Fibroblast of pulmonary artery (primary cell): ENCODE measurements around the gene RBKS.
"Not testable (repeated sequence)": the region's sequence is repeated elsewhere in the genome, so short reads cannot be mapped to it uniquely, and the experiment has no call there.

Source experiments
- DNase-seq: peaks from one replicate; pipeline ENCODE4 v3.0.0-alpha.2; 2010; ENCODE audit warnings: low read depth
- H3K4me3 ChIP-seq: replicated peaks from 2 replicates; pipeline ENCODE4 v1.5.1; 2011; ENCODE audit warnings: low read depth, mild to moderate bottlenecking, control low read depth, low read length, moderate library complexity
- TF ChIP-seq, protein P1 (sequence below): IDR thresholded peaks from 2 replicates; pipeline ENCODE4 v1.5.1; 2011; ENCODE audit warnings: mild to moderate bottlenecking, control low read depth, low read length, inconsistent platforms; ENCODE audit errors: missing control alignments

The RBKS gene

DNA sequence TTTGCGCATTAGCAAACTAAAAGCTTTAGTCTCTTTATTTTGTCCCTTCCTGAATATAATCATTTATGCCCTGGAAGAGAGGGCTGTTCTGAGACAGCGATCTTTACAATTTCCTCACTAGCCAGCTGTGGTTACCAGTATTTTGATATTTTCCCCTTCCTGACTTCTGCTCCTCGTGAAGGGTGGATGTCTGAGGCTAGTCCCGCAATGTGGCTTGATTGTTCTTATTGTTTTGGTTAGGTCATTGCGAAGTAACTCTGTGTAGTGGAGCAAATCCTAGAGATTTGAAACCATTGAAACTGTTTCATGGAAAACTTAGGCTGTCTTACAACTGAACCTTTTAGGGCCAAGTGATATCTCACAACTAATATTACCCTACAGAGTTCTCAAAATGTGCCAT, 116.2 kb downstream of the RBKS start:
- H3K4me3 ChIP-seq: no peak overlapping the region

DNA sequence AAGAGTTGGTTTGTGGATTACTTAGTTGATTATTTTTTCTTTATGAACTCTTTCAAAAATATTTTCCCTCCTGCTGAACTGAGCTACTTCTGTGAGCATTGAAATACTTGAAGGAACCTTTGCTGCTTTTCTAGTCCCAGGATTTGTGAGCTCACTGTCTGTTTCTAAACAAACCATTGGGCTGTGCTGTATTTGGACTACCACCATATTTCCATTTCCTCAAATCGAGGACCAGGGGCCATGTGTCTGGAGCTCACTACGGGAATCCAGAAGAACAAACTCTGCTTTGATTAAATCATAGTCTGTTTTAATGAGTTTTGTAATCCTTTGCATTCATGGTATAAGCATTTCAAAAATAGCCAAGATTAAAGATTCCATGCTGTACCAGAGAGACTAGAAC, 117.4 kb downstream of the RBKS start:
- no peak for DNase-seq
- TF ChIP-seq, protein P1, sequence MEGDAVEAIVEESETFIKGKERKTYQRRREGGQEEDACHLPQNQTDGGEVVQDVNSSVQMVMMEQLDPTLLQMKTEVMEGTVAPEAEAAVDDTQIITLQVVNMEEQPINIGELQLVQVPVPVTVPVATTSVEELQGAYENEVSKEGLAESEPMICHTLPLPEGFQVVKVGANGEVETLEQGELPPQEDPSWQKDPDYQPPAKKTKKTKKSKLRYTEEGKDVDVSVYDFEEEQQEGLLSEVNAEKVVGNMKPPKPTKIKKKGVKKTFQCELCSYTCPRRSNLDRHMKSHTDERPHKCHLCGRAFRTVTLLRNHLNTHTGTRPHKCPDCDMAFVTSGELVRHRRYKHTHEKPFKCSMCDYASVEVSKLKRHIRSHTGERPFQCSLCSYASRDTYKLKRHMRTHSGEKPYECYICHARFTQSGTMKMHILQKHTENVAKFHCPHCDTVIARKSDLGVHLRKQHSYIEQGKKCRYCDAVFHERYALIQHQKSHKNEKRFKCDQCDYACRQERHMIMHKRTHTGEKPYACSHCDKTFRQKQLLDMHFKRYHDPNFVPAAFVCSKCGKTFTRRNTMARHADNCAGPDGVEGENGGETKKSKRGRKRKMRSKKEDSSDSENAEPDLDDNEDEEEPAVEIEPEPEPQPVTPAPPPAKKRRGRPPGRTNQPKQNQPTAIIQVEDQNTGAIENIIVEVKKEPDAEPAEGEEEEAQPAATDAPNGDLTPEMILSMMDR: no peak
- H3K4me3 ChIP-seq: peak overlapping the region; percentile 80

More for the DNA sequence above, 116.2 kb downstream of the RBKS start:
- TF ChIP-seq, protein P1: no peak
- DNase-seq: no peak

DNA sequence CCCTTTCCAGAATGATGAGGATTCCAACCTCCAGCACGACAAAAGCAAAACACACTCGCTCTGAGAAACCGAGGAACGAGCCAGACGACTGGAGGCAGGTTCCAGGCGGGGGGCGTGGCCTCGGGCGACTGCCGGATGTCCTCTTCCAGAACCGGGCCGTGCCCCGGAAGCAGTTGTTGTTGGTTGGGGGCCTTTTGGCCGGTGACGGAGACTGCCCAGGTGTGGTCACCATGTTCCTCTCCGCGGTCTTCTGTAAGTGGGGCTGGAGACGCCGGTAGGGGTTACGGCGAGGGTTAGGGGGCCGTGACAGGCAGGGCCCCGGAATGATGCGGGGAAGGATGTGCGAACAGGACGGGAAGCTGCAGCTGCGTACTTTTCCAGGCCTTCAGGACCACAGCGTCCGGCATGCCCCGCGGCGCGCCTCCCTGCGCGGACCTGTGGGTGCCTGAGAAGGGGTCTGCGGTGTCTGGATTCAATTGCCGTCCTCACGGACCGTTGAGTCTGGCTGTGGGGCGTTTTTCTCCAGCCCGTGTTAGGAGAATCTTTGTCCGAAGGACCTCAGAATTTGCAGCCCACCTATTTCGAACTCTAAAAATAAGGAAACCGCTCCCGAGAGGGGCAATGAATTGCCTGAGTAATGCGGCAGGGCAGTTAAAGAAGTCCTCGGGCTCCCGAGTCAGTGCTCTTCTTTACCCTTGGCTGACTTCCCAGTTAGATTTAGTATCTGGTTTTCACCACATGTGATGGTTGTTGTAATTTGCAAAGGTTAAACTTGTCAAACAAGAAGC, 118.4 kb downstream of the RBKS start, which contains the start of gene MRPL33:
TSS of gene MRPL33 (plus strand) at position 172 of the 788 bp plus-strand sequence. CDS start at position 231, 59 bp downstream.
- H3K4me3 ChIP-seq: peak within 1 kb of the TSS; percentile 80
- peak; percentile 91 for DNase-seq
- TF ChIP-seq, protein P1: no peak

DNA sequence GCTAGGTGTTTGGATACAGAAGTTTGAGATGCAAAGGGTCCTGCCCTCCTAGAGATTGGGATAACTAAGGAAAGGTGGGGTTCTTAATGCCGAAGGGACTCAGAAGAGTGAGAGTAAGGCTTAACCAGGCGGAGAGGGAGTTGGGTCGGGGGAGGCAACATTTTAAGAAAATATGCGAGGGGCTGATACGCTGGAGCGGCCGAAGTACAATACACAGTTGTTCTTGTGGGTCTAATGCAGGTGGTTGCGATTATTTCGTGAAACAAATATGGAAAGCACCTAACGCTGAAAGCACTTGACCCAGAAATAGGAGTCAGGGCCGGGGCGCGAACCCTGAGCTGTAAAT, 119.0 kb downstream of the RBKS start:
- TF ChIP-seq, protein P1: no peak
- H3K4me3 ChIP-seq: peak overlapping the region; percentile 80
- no peak for DNase-seq

DNA sequence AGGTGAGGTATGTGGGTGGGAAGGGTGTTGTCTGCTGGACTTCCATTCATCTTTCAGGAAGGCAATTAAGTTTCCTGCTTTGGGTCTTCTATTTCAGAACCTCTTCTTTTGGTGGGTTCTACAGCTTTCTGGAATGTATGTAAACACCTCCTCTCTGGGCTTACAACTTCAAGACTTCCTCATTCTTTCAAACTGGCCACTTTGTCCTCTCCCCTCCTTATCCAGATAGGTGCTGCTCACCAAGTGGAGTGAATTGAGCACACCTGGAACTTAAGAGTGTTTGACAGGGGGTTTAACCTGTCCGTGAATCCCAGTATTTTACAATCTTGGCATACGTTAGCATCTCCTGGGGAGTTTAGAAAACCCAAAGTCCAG, 123.9 kb downstream of the RBKS start:
- no peak overlapping the region for H3K4me3 ChIP-seq

DNA sequence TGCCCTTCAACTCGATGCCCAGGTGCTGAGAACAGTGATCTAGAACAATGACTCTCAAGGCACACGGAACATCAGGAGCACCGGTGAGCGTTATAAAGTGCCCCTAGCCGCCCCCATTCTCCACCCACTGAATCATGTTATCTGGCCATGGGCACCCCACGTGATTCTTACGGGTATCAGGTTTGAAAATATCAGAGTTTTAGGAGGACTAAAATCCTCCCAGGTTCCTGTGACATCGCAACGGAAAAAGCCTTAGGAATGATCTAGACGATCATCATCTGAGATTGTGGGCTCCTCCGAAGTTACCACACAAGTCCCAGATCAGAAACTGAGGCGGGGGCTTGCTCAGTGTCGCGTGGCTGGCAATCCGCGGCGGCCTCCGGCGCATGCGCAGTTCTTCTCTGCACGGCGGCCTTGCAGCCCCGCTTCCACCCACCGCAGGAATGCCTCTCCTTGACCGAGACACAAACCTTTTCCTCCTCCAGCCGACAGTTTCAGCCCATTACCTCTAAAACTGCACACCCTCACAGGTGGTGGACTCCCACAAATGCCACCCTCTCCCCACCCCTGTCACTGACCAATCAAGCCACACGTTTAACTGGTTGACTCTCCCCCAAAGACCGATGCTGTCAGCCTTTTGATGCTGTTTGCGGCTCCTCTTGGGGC, 124.4 kb downstream of the RBKS start:
- TF ChIP-seq, protein P1: no peak
- DNase-seq: peak; percentile 56
- H3K4me3 ChIP-seq: peak overlapping the region; percentile 33

More for the DNA sequence above, 123.9 kb downstream of the RBKS start:
- no peak for DNase-seq
- TF ChIP-seq, protein P1: no peak

DNA sequence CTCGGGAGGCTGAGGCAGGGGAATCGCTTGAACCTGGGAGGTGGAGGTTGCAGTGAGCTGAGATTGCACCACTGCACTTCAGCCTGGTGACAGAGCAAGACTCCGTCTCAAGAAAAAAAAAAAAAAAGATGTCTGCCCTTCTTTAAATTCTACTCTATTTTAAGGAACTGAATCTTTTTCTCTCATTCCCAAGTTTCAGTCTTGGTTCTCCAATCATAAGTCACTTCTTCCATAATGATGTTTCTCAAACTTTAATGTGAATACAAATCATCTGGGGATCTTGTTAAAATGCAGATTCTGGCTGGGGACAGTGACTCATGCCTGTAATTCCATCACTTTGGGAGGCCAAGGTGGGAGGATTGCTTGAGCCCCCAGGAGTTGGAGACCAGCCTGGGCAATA, 125.7 kb downstream of the RBKS start:
- not testable (repeated sequence) for DNase-seq, H3K4me3 ChIP-seq
